Measurements from ENCODE around the gene CCSER1. TPM values are rescaled to one million over a fixed set of nuclear protein-coding genes. Genes with fewer than 3 reads are reported as not detected.
"Not testable (repeated sequence)": the region's sequence is repeated elsewhere in the genome, so short reads cannot be mapped to it uniquely, and the experiment has no call there.

Gene CCSER1
- total RNA-seq, 1 experiment from 2014 or later, result not detected

DNA sequence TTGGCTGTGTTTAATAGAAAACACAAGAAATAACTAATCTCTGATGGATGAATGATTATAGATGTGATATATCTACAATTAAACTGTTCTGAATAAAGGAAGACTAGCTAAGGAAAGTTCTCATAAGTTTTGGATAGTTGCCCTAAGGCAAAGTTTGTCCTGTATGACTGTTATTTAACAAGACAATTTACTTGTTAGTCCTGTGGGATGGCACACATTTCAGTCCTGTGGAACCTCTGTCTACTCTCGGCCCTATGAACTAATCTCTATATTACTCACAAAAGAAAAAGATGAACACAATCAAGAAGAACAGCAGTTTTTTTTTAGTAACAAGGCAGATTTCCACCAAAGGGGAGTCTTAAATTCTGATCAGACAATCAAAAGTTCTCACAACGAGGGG, 314.6 kb downstream of the CCSER1 start:
- DNase-seq, result no peak
- no peaks in the 10 kb centered on the region for H3K36me3 ChIP-seq
- no peaks in the 10 kb centered on the region for H3K27me3 ChIP-seq
- H3K4me3 ChIP-seq, result no peak overlapping the region
- H3K9me3 ChIP-seq, result no peaks in the 10 kb centered on the region

DNA sequence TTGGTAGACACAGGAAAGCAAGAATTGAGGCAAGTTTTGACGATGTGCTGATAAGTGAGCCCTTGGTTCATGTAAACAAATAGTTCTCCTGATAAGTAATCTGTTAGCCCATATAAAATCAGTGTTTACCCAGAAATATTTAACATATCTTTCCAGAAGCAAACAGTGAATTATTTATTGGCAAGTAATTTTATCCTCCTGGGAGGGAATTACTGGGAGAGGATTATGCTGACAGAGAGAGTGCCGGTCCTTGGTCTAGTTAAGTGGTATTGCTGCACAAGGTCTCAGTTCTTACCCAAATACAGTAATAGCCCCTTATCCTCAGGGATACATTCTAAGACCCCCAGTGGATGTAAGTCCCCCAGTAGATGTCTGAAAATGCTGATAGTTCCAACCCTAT, 315.4 kb downstream of the CCSER1 start:
- Histone ChIP-seq H3K9me3 (no peaks in the 10 kb centered on the region), H3K27me3 (no peaks in the 10 kb centered on the region), H3K36me3 (no peaks in the 10 kb centered on the region), H3K4me3 (no peak overlapping the region)
- DNase-seq, result no peak

DNA sequence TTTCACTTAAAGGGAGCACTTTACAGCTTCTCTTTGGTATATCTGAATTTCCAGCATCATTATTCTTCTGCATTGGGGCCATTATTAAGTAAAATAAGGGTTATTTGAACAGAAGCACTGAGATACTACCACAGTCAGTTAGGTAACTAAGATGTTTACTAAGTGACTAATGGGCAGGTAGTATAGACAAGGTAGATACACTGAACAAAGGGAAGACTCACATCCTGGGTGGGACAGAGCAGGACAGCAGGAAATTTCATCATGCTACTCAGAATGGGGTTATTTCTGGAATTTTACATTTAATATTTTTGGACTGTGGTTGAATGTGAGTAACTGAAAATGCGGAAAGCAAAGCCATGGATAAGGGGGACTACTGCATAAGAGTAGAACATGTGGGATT, 316.0 kb downstream of the CCSER1 start:
- Histone ChIP-seq H3K9me3 (no peaks in the 10 kb centered on the region), H3K27me3 (no peaks in the 10 kb centered on the region), H3K4me3 (no peak overlapping the region), H3K36me3 (no peaks in the 10 kb centered on the region)
- DNase-seq, result no peak

DNA sequence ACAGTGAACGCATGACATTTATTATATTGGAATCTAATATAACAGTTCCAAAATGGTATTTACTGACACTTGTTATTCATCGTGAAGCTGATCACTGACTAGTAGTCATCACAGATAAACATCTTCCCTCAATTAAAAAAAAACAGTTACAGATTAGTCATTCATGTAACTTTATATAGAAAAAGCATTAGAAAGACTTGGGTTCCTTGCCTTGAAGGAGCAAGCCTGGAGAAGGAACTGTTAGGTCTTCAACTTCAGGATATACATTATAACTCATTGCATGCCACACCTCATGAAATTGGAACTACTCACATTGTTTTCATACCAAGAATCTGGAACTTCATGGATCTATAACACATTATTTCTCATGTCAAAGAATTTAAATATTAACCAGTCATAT, 317.7 kb downstream of the CCSER1 start:
- H3K9me3 ChIP-seq, result no peaks in the 10 kb centered on the region
- H3K36me3 ChIP-seq, result no peaks in the 10 kb centered on the region
- no peak for DNase-seq

DNA sequence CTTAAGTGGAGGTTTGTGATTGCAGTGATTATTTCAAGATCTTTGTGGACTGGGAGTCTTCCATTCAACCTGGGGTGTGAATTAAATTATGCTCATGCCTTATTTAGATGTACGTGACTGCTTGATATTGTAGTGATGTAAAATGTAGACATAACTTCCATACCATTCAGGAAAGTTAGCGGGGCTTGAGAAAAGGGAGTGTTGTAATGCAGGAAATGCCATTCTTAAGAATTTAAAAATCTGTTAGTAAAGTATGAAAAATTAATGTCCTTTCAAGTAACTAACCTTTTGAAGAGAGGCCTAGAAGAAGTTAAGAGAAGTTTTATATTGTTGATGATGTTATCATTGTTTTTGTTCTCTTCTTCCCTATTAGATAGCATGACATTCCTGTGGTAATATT, 318.2 kb downstream of the CCSER1 start:
- Histone ChIP-seq H3K9me3 (no peaks in the 10 kb centered on the region), H3K36me3 (no peaks in the 10 kb centered on the region), H3K27me3 (no peaks in the 10 kb centered on the region), H3K4me3 (no peak overlapping the region)
- DNase-seq, result no peak

More for the DNA sequence above, 317.7 kb downstream of the CCSER1 start:
- no peaks in the 10 kb centered on the region for H3K27me3 ChIP-seq
- H3K4me3 ChIP-seq, result no peak overlapping the region

DNA sequence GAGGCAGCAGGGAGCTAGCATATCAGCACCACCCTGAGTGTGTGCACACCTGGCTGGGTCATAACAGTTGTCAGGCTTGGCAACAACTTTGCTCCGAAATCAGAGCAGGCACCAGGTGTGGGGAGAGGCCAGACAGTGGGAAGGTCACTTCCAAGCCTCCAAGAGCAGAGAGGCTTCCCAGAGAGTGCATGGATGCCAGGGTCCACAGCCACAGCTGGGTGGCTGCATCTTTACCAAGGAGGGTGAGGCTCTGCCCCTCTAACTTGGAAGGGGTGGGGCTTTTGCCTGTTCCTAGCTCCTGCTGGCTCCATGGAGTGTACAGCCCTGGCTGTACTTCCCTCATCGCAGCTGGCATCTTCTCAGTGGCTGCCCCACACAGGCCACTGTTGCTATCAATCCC, 322.4 kb downstream of the CCSER1 start:
- H3K9me3 ChIP-seq, result no peaks in the 10 kb centered on the region
- H3K27me3 ChIP-seq, result no peaks in the 10 kb centered on the region
- DNase-seq, result no peak
- H3K36me3 ChIP-seq, result no peaks in the 10 kb centered on the region
- no peak overlapping the region for H3K4me3 ChIP-seq

DNA sequence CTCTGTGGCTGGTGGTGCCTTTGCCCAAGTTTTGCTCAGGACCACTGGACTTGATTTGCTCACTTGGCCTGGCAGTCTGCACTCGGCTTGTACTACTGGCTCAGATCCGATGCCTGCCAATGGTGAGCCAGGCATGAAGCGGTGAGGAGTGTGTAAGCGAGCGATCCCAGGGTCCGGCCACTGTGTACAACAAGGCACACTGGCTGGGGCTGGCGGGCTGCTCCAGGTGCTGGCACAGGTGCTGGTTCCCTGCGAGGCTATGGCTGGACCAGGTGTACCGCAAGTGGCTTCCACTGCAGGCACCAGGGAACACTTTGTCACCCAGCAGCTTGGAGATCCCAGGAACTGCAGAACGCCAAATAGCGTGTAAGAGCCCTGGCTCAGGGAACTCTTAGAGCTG, 329.7 kb downstream of the CCSER1 start:
- Histone ChIP-seq H3K4me3 (no peak overlapping the region), H3K36me3 (no peaks in the 10 kb centered on the region), H3K9me3 (no peaks in the 10 kb centered on the region), H3K27me3 (no peaks in the 10 kb centered on the region)
- DNase-seq, result no peak

DNA sequence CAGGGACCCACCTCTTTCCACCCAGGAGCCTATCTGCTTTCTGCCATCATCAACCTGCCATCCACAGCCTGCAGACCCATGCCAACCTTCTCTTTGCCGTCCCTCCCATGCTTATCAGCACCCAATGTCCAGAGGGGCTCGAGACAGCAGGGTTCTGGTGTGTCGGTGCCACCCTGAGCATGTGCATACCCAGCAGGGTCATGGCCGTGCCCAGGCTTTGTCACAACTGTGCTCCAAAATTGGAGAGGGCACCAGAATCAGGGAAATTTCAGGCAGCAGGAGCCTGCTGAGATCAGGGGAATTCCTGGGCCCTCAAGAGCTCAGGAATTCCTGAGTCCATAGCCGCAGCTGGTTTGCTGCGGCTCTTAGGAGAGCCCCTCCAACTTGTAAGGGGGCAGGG, 330.6 kb downstream of the CCSER1 start:
- Histone ChIP-seq H3K9me3 (no peaks in the 10 kb centered on the region), H3K27me3 (no peaks in the 10 kb centered on the region), H3K4me3 (no peak overlapping the region), H3K36me3 (no peaks in the 10 kb centered on the region)
- DNase-seq, result no peak

DNA sequence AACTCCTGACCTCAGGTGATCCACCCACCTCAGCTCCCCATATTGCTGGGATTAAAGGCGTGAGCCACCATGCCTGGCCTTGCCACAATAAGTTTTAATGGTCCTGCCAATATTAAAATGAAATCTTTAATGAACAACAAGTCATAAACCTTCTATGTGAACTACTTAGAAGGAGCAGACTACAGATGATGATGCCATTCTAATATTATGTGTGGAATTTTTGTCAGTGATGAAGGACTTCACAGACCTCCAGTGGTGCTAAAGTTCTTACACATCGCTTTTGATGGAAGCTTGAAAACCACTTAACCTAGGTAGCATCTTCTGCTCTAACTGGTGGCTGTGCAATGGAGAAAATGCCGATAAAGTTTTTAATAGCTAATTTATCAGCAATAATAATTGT, 331.4 kb downstream of the CCSER1 start:
- no peaks in the 10 kb centered on the region for H3K27me3 ChIP-seq
- H3K4me3 ChIP-seq, result no peak overlapping the region
- no peak for DNase-seq
- no peaks in the 10 kb centered on the region for H3K9me3 ChIP-seq
- H3K36me3 ChIP-seq, result no peaks in the 10 kb centered on the region

DNA sequence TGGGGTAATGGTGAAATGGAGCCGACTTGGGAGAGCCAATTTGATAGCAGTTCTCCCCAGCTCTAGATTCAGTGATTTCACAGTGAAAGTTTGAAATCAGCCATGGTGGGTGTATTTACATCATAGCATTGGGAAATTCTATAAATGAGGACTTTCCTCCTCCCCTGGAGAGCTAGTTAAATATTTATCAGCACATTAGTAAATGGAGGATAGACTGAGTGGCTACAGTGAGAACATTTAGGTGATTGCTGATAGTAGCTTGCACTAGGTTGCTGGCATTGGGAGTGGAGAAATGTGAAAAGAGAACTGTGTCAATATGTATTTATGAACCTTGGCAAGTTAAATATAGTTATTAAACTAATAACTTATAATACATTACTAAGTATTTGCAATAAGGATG, 347.3 kb downstream of the CCSER1 start:
- H3K4me3 ChIP-seq, result no peak overlapping the region
- no peaks in the 10 kb centered on the region for H3K27me3 ChIP-seq
- no peak for DNase-seq
- H3K9me3 ChIP-seq, result no peaks in the 10 kb centered on the region
- H3K36me3 ChIP-seq, result no peaks in the 10 kb centered on the region

DNA sequence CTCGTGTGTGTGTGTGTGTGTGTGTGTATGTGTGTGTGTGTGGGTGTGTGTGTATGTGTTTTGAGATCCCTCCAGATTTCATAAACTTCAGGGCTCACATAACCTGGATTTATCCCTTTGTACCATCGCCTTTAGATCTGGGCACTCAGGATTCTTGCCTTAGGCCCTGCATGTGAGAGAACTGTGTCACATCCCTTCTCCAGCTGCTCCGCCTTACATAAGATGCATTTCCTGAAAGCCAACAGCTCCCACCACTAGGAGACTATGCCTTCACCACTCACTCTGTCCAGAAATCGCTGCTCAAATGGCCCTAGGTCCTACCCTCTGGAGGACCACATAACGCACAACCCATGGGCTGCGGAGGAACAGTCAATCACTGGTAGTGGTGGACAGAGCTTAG, 348.8 kb downstream of the CCSER1 start:
- DNase-seq, result no peak

DNA sequence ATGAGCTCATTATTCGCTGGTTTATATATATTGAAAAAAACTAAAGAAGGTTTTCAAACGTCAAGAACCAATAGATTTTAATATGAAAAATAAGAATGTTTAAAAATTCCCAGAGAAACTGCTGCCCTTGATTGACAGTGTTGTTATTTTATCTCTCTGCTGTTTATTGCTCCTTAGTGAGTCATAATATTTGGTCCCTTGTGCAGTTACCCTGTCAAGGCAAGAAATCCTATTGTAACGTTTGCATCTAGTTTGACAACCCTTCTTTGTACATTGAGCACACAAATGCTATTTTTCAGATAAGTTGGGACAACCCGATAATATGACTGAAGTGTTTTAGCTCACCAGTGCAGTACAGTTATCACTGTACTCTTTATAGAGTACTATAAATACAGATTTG, 349.4 kb downstream of the CCSER1 start:
- Histone ChIP-seq H3K27me3 (no peaks in the 10 kb centered on the region), H3K9me3 (no peaks in the 10 kb centered on the region), H3K4me3 (no peak overlapping the region), H3K36me3 (no peaks in the 10 kb centered on the region)
- DNase-seq, result no peak

More for the DNA sequence above, 348.8 kb downstream of the CCSER1 start:
- no peaks in the 10 kb centered on the region for H3K36me3 ChIP-seq
- H3K4me3 ChIP-seq, result no peak overlapping the region
- no peaks in the 10 kb centered on the region for H3K27me3 ChIP-seq
- H3K9me3 ChIP-seq, result no peaks in the 10 kb centered on the region

DNA sequence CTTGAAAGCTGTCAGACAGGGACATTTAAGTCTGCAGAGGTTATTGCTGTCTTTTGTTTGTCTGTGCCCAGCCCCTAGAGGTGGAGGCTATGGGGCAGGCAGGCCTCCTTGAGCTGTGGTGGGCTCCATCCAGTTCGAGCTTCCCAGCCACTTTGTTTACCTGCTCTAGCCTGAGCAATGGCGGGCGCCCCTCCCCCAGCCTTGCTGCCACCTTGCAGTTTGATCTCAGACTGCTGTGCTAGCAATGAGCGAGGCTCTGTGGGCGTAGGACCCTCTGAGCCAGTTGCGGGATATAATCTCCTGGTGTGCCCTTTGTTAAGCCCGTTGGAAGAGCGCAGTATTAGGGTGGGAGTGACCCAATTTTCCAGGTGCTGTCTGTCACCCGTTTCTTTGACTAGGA, 357.7 kb downstream of the CCSER1 start:
- not testable (repeated sequence) for H3K36me3 ChIP-seq, DNase-seq, H3K9me3 ChIP-seq, H3K27me3 ChIP-seq, H3K4me3 ChIP-seq

DNA sequence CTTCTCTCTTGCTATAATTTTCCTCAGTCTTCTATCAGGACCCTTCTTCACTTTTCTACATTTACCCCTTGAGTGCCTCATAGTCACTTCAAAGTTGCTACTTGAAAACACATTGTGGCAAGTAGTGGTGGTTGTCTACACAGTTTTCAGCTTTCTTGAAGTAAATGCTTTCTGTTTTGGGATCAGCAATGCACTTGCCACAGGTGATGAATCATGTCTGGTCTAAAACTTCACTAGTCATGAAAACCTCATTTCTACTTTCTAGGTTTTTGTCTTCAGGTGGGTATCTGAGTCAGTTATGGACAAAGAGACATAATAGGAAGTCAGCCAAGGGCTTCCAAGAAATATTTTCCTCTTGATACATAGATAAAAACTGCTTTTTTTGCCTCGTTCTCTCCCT, 359.2 kb downstream of the CCSER1 start:
- H3K4me3 ChIP-seq, result no peak overlapping the region
- H3K36me3 ChIP-seq, result no peaks in the 10 kb centered on the region
- DNase-seq, result no peak
- no peaks in the 10 kb centered on the region for H3K9me3 ChIP-seq
- no peaks in the 10 kb centered on the region for H3K27me3 ChIP-seq

DNA sequence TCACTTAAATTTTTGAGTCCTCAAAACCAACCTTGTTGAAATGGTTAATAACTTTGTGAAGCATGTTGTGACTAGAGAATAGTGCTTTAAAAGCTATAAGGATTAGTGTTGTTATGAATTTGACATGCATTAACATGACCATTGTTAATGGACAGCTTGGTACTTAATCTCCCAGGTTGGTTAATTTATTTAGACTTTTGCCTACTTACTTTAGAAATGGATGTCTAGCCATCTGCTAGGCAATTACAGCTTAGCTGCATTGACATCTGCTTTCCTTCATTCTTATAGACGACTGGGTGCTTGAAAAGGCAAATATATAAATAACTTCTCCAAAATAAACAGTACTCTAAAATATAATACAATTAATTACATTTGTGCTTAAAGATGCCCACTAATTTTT, 368.0 kb downstream of the CCSER1 start:
- H3K4me3 ChIP-seq, result no peak overlapping the region
- no peaks in the 10 kb centered on the region for H3K36me3 ChIP-seq
- H3K9me3 ChIP-seq, result no peaks in the 10 kb centered on the region
- DNase-seq, result no peak
- H3K27me3 ChIP-seq, result no peaks in the 10 kb centered on the region

DNA sequence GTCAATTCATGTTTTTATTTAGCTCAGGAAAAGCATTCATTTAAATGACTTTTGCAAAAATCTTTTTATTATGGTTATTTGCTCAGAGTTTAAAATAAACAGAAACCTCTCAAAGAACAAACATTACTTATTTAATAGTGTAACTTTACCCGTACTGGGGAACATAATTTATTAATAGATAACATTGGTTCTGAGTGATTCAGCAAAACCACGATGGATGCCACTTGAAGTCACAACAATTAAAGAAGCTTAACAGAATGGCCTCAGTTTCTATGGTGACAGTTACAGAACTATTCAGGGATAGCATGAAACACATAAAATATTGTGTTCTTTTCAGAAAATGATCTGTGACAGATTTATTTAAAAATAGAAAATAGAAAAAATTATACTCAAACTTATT, 368.7 kb downstream of the CCSER1 start:
- H3K27me3 ChIP-seq, result no peaks in the 10 kb centered on the region
- H3K36me3 ChIP-seq, result no peaks in the 10 kb centered on the region
- no peaks in the 10 kb centered on the region for H3K9me3 ChIP-seq
- DNase-seq, result no peak
- no peak overlapping the region for H3K4me3 ChIP-seq

DNA sequence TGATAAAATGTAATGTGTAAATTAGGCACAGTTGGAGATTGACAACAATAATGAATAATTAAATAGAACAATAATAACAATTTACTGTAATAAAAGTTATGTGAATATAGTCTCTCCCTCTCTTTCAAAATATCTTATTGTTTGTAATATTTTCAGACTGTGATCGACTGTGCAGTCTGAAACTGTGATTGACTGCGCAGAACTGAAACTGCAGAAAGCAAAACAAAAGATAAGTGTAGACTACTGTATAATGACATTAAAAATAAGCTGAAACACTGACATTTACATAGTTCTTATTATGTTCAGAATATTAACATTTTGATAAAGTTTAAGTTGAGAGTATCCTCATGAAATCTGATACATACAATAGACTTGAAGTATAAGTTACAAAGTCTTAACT, 371.0 kb downstream of the CCSER1 start:
- Histone ChIP-seq H3K36me3 (no peaks in the 10 kb centered on the region), H3K27me3 (no peaks in the 10 kb centered on the region), H3K9me3 (no peaks in the 10 kb centered on the region), H3K4me3 (no peak overlapping the region)
- DNase-seq, result no peak

DNA sequence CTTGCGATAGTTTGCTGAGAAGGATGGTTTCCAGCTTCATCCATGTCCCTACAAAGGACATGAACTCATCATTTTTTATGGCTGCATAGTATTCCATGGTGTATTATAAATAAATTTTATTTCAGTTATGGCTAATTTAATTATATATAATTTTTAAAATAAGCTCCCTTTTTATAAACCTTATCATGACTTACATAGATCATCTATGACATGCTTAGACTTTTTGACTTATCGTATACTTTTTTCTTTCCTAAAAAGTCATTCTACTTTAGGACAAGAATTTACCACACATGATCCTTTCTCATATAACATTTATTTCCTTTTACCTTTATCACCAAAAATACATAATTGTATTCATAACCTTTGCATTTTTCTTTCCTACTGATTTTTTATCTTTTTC, 376.5 kb downstream of the CCSER1 start:
- Histone ChIP-seq H3K36me3 (no peaks in the 10 kb centered on the region), H3K27me3 (no peaks in the 10 kb centered on the region), H3K9me3 (no peaks in the 10 kb centered on the region; the same call in 1 of the 2 replicates), H3K4me3 (no peak overlapping the region)
- DNase-seq, result no peak

DNA sequence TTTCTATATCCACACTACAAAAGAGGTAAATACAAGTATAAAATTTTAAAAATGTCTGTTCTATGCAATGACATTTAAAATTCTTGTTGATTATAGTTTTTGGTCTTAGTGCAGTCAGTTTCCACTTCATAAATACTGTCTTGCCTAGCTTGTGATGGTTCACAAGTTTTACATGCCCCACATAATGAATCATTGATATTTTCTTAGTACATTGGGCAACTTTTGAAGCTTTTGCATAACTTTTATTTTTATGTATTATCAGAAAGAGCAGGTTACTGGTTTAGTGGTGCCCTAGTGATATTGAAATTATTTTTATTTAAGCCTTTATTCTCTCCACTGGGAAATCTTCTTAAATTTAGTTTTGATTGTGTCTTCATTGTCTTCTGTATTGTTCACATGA, 388.0 kb downstream of the CCSER1 start:
- DNase-seq, result no peak
- no peaks in the 10 kb centered on the region for H3K9me3 ChIP-seq
- no peak overlapping the region for H3K4me3 ChIP-seq
- no peaks in the 10 kb centered on the region for H3K36me3 ChIP-seq
- no peaks in the 10 kb centered on the region for H3K27me3 ChIP-seq
